Loucy (cell line): ENCODE data around the gene TMED6.
A peak's percentile ranks its signal among the peaks of the same experiment; 100 is the strongest.

Experiments
- H2AFZ ChIP-seq: fragments of 200-600 bp; sonication (generic); 2 replicates; pipeline ENCODE4 v1.6.0; 2016; ENCODE audit warnings: antibody characterized with exemption, mild to moderate bottlenecking, low read length, moderate library complexity
- H3F3A ChIP-seq: fragments of 200-600 bp; 2 replicates; pipeline ENCODE4 v1.6.0; 2016; ENCODE audit warnings: antibody characterized with exemption, low read depth, mild to moderate bottlenecking
- H3K27me3 ChIP-seq: fragments of 200-600 bp; sonication (generic); 2 replicates; pipeline ENCODE4 v1.6.1; 2014; ENCODE audit warnings: low read length, mild to moderate bottlenecking; ENCODE audit not compliant: insufficient read depth, poor library complexity, severe bottlenecking
- H3K36me3 ChIP-seq: fragments of 200-600 bp; sonication (generic); 2 replicates; pipeline ENCODE4 v1.6.1; 2016; ENCODE audit warnings: low read length; ENCODE audit not compliant: insufficient read depth
- H3K4me1 ChIP-seq: fragments of 200-600 bp; sonication (generic); 2 replicates; pipeline ENCODE4 v1.5.1; 2014; ENCODE audit warnings: low read length, mild to moderate bottlenecking; ENCODE audit not compliant: insufficient read depth, poor library complexity, severe bottlenecking
- H3K4me2 ChIP-seq: fragments of 200-600 bp; sonication (generic); 2 replicates; pipeline ENCODE4 v1.6.0; 2014; ENCODE audit warnings: antibody characterized with exemption, low read length, low read depth, mild to moderate bottlenecking; ENCODE audit not compliant: poor library complexity, severe bottlenecking
- H3K4me3 ChIP-seq: fragments of 200-600 bp; sonication (generic); 2 replicates; pipeline ENCODE4 v1.5.1; 2014; ENCODE audit warnings: low read length, mild to moderate bottlenecking, mixed read lengths; ENCODE audit not compliant: poor library complexity, severe bottlenecking
- H3K79me2 ChIP-seq: fragments of 200-600 bp; sonication (generic); 2 replicates; pipeline ENCODE4 v1.6.1; 2014; ENCODE audit warnings: low read length; ENCODE audit not compliant: insufficient read depth
- H3K9ac ChIP-seq: fragments of 200-600 bp; sonication (generic); 2 replicates; pipeline ENCODE4 v1.6.0; 2014; ENCODE audit warnings: mild to moderate bottlenecking, low read depth, low read length, moderate library complexity; ENCODE audit not compliant: poor library complexity, severe bottlenecking
- H3K9me2 ChIP-seq: fragments of 200-600 bp; sonication (generic); replicated peaks from 2 replicates; pipeline ENCODE4 v1.6.1; 2016; ENCODE audit warnings: low read depth, low read length, mixed read lengths
- H3K9me3 ChIP-seq: fragments of 200-600 bp; sonication (generic); 2 replicates; pipeline ENCODE4 v1.6.1; 2014; ENCODE audit warnings: mild to moderate bottlenecking, antibody characterized with exemption, low read length, low read depth; ENCODE audit not compliant: insufficient read depth
- H4K20me1 ChIP-seq: fragments of 200-600 bp; sonication (generic); 2 replicates; pipeline ENCODE4 v1.6.0; 2014; ENCODE audit warnings: antibody characterized with exemption, low read length, mild to moderate bottlenecking; ENCODE audit not compliant: insufficient read depth, poor library complexity, severe bottlenecking
- EZH2phosphoT487 ChIP-seq: fragments of 200-600 bp; IDR thresholded peaks from 2 replicates; pipeline ENCODE4 v1.6.1; 2018; ENCODE audit warnings: antibody characterized with exemption, mild to moderate bottlenecking, moderate library complexity, borderline replicate concordance
- TF ChIP-seq, protein P1 (sequence below): fragments of 200-600 bp; sonication (generic); conservative IDR thresholded peaks from 2 replicates; pipeline ENCODE4 v1.5.1; 2014; ENCODE audit warnings: mild to moderate bottlenecking, antibody characterized with exemption, low read length

The TMED6 gene

DNA sequence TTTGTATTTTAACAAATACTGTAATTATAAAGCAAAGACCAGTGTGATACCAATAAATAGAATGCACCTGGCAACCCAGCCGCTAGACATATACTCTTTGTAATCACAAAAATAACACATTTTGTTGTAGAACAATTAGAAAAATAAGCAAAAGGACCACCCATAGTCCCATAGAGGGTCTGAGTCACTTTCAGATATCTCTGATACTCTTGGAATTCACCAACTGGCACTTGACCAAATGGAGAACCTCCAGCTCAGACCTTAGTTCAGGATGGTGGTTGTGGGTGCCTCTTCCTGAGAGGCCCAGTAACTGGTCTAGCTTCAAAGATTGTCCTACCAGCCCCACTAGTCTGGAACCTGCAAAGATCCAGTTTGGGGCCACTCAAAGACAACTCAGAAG, 35.0 kb upstream of the TMED6 start:
- Histone ChIP-seq H3K9me3 (no peaks in the 10 kb centered on the region), H3F3A (0 out of 2 replicates have a peak, but pooled peaks cover 3% of the 10 kb centered on the region), H3K4me3 (peak overlapping the region; percentile 79), H2AFZ (peak overlapping the region; percentile 99), H3K36me3 (peaks cover 4% of the 10 kb centered on the region; the same call in 1 of the 2 replicates), H3K9ac (peak overlapping the region; percentile 83), H3K79me2 (peaks cover 52% of the 10 kb centered on the region), H3K4me1 (peaks cover 33% of the 10 kb centered on the region), H3K4me2 (peak overlapping the region; percentile 64), H4K20me1 (peaks cover 31% of the 10 kb centered on the region), H3K27me3 (no peaks in the 10 kb centered on the region), H3K9me2 (no peaks in the 10 kb centered on the region)
- TF ChIP-seq, protein P1, sequence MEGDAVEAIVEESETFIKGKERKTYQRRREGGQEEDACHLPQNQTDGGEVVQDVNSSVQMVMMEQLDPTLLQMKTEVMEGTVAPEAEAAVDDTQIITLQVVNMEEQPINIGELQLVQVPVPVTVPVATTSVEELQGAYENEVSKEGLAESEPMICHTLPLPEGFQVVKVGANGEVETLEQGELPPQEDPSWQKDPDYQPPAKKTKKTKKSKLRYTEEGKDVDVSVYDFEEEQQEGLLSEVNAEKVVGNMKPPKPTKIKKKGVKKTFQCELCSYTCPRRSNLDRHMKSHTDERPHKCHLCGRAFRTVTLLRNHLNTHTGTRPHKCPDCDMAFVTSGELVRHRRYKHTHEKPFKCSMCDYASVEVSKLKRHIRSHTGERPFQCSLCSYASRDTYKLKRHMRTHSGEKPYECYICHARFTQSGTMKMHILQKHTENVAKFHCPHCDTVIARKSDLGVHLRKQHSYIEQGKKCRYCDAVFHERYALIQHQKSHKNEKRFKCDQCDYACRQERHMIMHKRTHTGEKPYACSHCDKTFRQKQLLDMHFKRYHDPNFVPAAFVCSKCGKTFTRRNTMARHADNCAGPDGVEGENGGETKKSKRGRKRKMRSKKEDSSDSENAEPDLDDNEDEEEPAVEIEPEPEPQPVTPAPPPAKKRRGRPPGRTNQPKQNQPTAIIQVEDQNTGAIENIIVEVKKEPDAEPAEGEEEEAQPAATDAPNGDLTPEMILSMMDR: no peak
- no peak for TF ChIP-seq EZH2phosphoT487

DNA sequence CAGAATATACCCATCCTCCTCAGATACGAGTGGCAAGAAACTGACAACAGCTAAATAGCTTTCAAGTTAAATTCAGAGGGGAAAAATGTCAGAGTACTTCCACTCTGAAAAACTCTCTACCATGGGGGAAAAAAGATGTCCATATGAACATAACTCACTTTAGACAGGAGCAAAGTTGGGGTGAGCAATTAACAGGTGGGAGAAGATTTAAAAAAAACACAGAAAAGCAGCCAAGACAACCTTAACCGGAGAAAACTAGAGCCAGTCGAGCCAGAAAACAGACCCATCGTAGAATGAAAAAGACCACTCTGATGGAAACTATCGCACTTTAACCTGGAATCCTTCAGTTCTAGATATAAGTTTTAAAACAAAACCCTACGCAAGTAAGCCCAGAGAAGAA, 33.4 kb upstream of the TMED6 start:
- H3K27me3 ChIP-seq: no peaks in the 10 kb centered on the region
- peaks cover 33% of the 10 kb centered on the region for H3K4me1 ChIP-seq
- H3K79me2 ChIP-seq: peaks cover 62% of the 10 kb centered on the region
- no peaks in the 10 kb centered on the region for H3K9me2 ChIP-seq
- H3K4me3 ChIP-seq: peak overlapping the region; percentile 79
- H2AFZ ChIP-seq: peak overlapping the region; percentile 56; the same call in 1 of the 2 replicates
- no peak for TF ChIP-seq EZH2phosphoT487
- TF ChIP-seq, protein P1: no peak
- H4K20me1 ChIP-seq: peaks cover 31% of the 10 kb centered on the region
- peak overlapping the region; percentile 83 for H3K9ac ChIP-seq
- peaks cover 4% of the 10 kb centered on the region; the same call in 1 of the 2 replicates for H3K36me3 ChIP-seq
- H3K9me3 ChIP-seq: no peaks in the 10 kb centered on the region
- H3F3A ChIP-seq: 0 out of 2 replicates have a peak, but pooled peaks cover 3% of the 10 kb centered on the region
- peak overlapping the region; percentile 93 for H3K4me2 ChIP-seq

DNA sequence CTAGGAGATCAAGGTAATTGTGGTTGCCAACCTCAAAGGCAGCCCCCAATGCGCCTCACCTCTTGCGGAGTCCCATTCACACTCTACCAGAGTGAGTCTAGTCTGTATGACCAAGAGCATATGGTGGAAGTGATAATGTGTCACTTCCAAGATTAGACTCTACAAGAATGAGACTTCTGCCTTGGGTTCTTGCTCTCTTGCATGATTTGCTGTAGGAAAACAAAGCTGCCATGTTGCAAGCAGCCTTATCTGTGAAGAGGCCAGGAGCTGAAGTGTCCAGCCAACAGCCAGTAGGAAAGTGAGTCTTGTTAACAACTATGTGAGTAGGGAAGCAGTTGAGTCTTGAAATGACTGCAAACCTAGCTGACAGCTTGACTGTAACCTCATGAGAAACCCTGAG, 30.8 kb upstream of the TMED6 start:
- Histone ChIP-seq H3K79me2 (peaks cover 62% of the 10 kb centered on the region), H3K4me3 (peak overlapping the region; percentile 79), H3K4me1 (peaks cover 33% of the 10 kb centered on the region), H3F3A (0 out of 2 replicates have a peak, but pooled peaks cover 3% of the 10 kb centered on the region), H3K4me2 (peak overlapping the region; percentile 93), H3K27me3 (no peaks in the 10 kb centered on the region), H3K9ac (no peak overlapping the region), H3K36me3 (peaks cover 20% of the 10 kb centered on the region; the same call in 1 of the 2 replicates), H3K9me3 (no peaks in the 10 kb centered on the region), H3K9me2 (no peaks in the 10 kb centered on the region), H2AFZ (no peak overlapping the region), H4K20me1 (peaks cover 31% of the 10 kb centered on the region)
- TF ChIP-seq EZH2phosphoT487: no peak
- TF ChIP-seq, protein P1: no peak
